NCI-H2227 (cell line): ENCODE data around the gene CELF1.
A peak's percentile ranks its signal among the peaks of the same experiment; 100 is the strongest.

Experiments
- DNase-seq: peaks from one replicate; lab custom pipeline; 2025; ENCODE audit not compliant: unreplicated experiment; lab: John Stamatoyannopoulos, UW

The CELF1 gene

GRCh38 chr11:47511917-47512316 lies 41.0 kb downstream of the CELF1 start:
- no peak for DNase-seq

- DNase-seq = no peak
These were observed 42.7 kb downstream of the CELF1 start for GRCh38 chr11:47510209-47510608.

GRCh38 chr11:47509077-47509536 lies 43.8 kb downstream of the CELF1 start:
- DNase-seq = no peak

DNA sequence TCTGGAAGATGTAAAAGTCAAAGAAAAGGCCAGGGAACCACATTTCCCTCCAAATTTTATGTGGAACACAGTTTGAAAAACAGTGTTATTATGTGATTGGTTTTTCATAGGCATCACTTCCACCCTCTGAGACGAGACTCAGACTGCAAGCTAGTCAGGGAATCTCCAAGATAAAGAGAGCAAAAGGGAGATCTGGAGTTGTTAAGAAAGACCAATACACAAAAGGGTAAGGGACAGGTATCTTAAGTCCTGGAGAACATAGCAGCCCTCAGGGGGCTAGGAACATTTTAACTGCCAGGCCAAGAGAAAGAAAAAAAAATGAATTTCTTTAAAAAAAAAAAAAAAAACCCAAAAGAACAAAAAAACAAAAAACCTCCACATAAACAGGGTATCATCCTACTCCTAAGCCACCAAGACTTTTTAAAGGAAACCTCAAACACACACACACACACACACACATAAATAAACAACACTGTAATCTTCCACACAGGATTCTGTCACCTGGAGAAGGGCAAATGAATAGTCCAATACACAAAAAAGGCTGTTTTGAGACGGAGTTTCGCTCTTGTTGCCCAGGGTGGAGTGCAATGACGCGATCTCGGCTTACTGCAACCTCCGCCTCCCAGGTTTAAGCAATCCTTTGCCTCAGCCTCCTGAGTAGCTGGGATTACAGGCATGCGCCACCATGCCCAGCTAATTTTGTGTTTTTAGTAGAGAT lies 44.5 kb downstream of the CELF1 start:
- no peak for DNase-seq

DNA sequence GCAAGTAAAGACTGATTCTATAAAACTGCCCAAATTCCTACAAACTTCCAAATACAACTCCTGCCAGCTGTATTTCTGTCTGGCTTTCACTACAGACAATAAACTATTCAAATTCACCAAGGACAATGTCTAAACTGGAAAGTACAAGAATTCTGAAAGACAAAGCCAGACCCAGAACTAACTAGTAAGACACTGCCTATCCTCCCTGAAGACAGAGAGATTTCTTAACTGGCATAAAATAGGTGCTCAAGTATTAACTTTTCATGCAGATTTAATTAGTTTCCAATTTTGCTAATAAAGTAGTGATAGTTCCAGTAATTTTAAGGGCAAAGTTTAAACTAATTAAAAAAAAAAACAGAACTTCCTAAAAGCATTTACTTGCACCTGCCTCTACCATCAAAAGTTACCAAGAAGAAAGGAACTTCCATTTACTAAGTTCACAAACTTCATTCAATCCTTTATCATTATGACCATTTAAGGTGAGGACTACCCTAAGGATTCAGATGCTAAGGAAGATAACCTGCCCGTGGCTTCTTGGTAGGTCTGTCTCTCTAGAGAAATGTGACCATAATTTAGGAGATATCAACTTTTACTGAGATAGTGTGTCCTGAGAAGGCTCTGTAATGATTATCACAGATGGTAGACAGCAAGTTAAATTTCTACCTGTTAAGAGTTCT lies 45.2 kb downstream of the CELF1 start:
- DNase-seq = no peak

- DNase-seq = no peak
These were observed 46.0 kb downstream of the CELF1 start for GRCh38 chr11:47506795-47507562.

GRCh38 chr11:47506373-47506772 lies 46.6 kb downstream of the CELF1 start:
- DNase-seq = no peak

GRCh38 chr11:47504910-47505309 lies 48.0 kb downstream of the CELF1 start:
- no peak for DNase-seq

- DNase-seq = no peak
These were observed 49.7 kb downstream of the CELF1 start for GRCh38 chr11:47503227-47503626.

DNA sequence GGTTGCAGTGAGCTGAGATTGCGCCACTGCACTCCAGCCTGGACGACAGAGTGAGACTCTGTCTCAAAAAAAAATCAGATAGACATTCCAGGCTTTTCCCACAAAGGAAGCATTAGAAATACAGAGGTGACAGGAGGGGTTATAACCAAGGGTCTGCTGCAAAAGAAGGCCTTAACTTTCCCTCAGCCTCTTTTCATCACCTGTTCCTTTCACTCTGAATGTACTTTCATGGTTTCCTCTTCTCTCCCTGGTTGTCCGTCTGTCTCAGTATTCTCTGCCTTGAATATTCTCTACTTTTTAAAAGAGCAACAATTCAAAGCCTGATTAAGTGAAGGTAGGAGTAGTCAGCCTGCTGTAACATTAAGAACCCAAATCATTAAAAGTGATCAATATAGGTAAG lies 50.2 kb downstream of the CELF1 start:
- DNase-seq = no peak

DNA sequence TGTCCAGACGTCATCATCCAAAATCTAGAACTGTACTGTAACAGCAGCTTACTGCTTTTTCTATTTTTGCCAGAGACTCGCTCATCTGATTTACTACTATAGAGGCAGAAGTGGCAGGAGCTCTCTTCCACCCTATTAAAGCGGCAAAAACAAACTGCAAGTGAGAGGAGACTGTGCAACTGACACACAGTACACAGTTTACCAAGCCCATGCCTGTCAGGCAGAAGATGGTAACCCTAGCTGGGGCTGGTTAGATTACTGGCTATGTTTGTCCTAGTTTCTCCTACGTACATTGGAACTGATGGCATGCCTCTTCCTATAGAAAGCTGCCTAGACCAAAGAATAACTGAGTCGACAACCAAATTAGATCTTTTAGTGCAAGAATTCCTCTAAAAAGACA lies 51.8 kb downstream of the CELF1 start:
- no peak for DNase-seq

DNA sequence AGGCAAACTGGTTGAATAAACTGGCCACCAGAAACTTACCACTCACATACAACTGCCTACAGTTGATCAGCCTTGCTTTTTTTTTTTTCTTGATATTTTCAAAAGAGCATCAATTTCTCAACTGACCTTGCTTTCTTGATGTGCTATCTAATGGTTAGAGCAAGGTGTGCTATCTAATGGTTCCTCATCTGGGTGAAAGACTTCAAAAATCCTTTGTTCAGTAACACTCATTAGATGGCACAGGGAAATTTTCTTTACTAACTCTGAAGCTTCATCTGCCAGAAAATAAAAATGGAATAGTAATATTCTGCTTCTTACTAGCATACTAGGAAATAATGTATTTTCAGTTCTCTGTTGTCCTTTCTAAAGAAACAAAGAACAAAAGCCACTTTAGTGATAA lies 52.8 kb downstream of the CELF1 start:
- no peak for DNase-seq

GRCh38 chr11:47499614-47500013 lies 53.3 kb downstream of the CELF1 start:
- DNase-seq = peak; percentile 20

GRCh38 chr11:47499161-47499560 lies 53.8 kb downstream of the CELF1 start:
- no peak for DNase-seq

DNA sequence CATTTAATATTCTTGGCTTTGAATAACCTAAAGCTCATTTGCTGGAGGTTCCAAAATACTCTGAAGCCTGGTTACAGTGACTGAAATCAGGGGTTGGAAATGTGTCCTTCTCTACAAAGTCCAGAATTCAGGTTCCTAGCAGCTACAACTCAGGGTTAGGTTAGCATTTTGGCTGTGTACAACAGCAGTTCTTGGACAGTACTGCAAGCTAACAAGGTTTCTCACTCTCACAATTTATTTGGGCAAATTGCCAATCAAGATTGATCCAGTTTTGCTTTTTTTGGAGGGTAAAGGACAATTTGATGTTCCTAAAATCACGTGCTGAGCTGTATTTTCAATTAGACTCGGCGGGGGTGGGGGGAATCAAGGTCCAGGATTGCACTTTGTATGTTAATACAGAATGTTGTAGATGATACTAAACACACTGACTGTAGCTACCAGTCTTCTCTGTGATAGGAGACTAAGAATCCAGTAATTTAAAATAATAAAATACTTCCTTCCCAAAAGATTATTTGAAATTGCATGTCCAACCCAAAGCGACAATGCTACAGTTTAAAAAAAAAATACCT lies 54.3 kb downstream of the CELF1 start:
- no peak for DNase-seq

GRCh38 chr11:47498149-47498548 lies 54.8 kb downstream of the CELF1 start:
- DNase-seq = no peak

DNA sequence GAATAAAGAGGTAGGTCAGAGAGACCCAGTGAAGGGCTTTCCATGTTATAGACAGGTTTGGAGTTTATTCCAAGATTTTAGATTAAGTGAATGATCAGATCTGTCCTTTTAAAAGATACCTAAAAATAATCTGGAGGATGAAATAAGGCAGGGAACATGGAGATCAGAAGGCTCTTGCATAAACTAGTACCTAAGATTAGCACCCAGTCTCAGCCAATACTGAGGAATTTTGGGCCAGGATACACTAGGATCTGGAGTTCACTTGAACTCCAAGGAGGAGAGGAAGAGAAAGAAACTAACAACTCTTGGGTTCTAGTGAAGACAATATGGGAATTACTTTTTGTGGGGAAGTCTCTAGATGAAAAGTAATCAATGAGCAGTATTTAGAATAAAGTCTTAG lies 56.1 kb downstream of the CELF1 start:
- no peak for DNase-seq

DNA sequence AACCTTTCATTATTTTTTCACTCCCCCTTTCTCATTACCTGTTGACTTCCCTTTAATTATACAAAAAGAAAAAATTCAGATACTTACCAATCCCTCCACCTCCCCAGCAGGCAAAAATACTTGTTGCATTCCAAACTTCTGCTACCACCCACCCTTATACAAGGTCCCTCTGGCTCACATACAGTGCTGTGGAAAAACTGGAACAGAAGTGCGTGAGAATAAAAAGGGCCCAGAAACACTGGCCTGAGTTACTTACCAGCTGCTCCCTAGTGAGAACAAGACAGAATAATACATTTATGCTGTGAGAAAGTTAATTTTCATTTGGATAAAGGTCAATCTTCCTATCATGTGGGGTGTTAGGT lies 57.1 kb downstream of the CELF1 start:
- DNase-seq = no peak

GRCh38 chr11:47495011-47495855 lies 57.7 kb downstream of the CELF1 start:
- no peak for DNase-seq

GRCh38 chr11:47489395-47489755 lies 63.6 kb downstream of the CELF1 start:
- no peak for DNase-seq
